Mucosa of stomach (tissue), 1 donor: ENCODE results near the gene TMEM119.

Experiments
- H3K27me3 ChIP-seq: one replicate; pipeline ENCODE4 v1.7.0; 2013; ENCODE audit warnings: mild to moderate bottlenecking, low read length; ENCODE audit not compliant: control insufficient read depth, insufficient read depth
- H3K36me3 ChIP-seq: one replicate; pipeline ENCODE4 v1.7.0; 2013; ENCODE audit warnings: low read length; ENCODE audit not compliant: control insufficient read depth, insufficient read depth
- H3K4me1 ChIP-seq: one replicate; pipeline ENCODE4 v1.7.0; 2013; ENCODE audit warnings: mild to moderate bottlenecking, low read length; ENCODE audit not compliant: control insufficient read depth, insufficient read depth
- H3K4me3 ChIP-seq: one replicate; pipeline ENCODE4 v1.7.0; 2013; ENCODE audit warnings: low read length
- H3K9ac ChIP-seq: one replicate; pipeline ENCODE4 v1.7.0; 2013; ENCODE audit warnings: mild to moderate bottlenecking, low read length, moderate library complexity
- H3K9me3 ChIP-seq: one replicate; pipeline ENCODE4 v1.7.0; 2013; ENCODE audit warnings: mild to moderate bottlenecking, low read length, moderate library complexity; ENCODE audit not compliant: control insufficient read depth
- donor health status: Pancreatic carcinoma.

The TMEM119 gene

GRCh38 chr12:108589840-108590229 is 8.0 kb downstream of the TMEM119 start:
- H3K4me1 ChIP-seq = peaks cover 4% of the 10 kb centered on the region
- no peaks in the 10 kb centered on the region for H3K27me3 ChIP-seq
- H3K9me3 ChIP-seq = no peaks in the 10 kb centered on the region
- no peak overlapping the region for H3K9ac ChIP-seq
- no peaks in the 10 kb centered on the region for H3K36me3 ChIP-seq
- H3K4me3 ChIP-seq = no peak overlapping the region

GRCh38 chr12:108589028-108589839 is 8.7 kb downstream of the TMEM119 start:
- Histone ChIP-seq H3K36me3 (no peaks in the 10 kb centered on the region), H3K4me3 (no peak overlapping the region), H3K9ac (no peak overlapping the region), H3K4me1 (peaks cover 4% of the 10 kb centered on the region), H3K9me3 (no peaks in the 10 kb centered on the region), H3K27me3 (no peaks in the 10 kb centered on the region)

GRCh38 chr12:108587826-108588225 is 10.1 kb downstream of the TMEM119 start:
- Histone ChIP-seq H3K36me3 (no peaks in the 10 kb centered on the region), H3K27me3 (no peaks in the 10 kb centered on the region), H3K9ac (no peak overlapping the region), H3K9me3 (no peaks in the 10 kb centered on the region), H3K4me3 (no peak overlapping the region), H3K4me1 (peaks cover 4% of the 10 kb centered on the region)

- Histone ChIP-seq H3K9me3 (no peaks in the 10 kb centered on the region), H3K4me1 (peaks cover 4% of the 10 kb centered on the region), H3K27me3 (no peaks in the 10 kb centered on the region), H3K36me3 (no peaks in the 10 kb centered on the region), H3K4me3 (no peak overlapping the region), H3K9ac (no peak overlapping the region)
These were observed 11.6 kb downstream of the TMEM119 start for GRCh38 chr12:108586306-108586705.

GRCh38 chr12:108585864-108586263 is 12.0 kb downstream of the TMEM119 start:
- Histone ChIP-seq H3K27me3 (no peaks in the 10 kb centered on the region), H3K36me3 (no peaks in the 10 kb centered on the region), H3K9ac (no peak overlapping the region), H3K9me3 (no peaks in the 10 kb centered on the region), H3K4me3 (no peak overlapping the region), H3K4me1 (peaks cover 4% of the 10 kb centered on the region)

- H3K36me3 ChIP-seq = no peaks in the 10 kb centered on the region
- no peak overlapping the region for H3K4me3 ChIP-seq
- H3K9me3 ChIP-seq = no peaks in the 10 kb centered on the region
- no peak overlapping the region for H3K9ac ChIP-seq
- peaks cover 4% of the 10 kb centered on the region for H3K4me1 ChIP-seq
- H3K27me3 ChIP-seq = no peaks in the 10 kb centered on the region
These were observed 13.3 kb downstream of the TMEM119 start for GRCh38 chr12:108584456-108585065.

GRCh38 chr12:108583991-108584390 is 13.9 kb downstream of the TMEM119 start:
- H3K4me1 ChIP-seq = peaks cover 4% of the 10 kb centered on the region
- H3K9me3 ChIP-seq = no peaks in the 10 kb centered on the region
- no peaks in the 10 kb centered on the region for H3K27me3 ChIP-seq
- no peak overlapping the region for H3K9ac ChIP-seq
- H3K36me3 ChIP-seq = no peaks in the 10 kb centered on the region
- H3K4me3 ChIP-seq = no peak overlapping the region

GRCh38 chr12:108582978-108583770 is 14.7 kb downstream of the TMEM119 start:
- no peak overlapping the region for H3K4me3 ChIP-seq
- no peak overlapping the region for H3K9ac ChIP-seq
- H3K4me1 ChIP-seq = peaks cover 2% of the 10 kb centered on the region
- H3K27me3 ChIP-seq = no peaks in the 10 kb centered on the region
- no peaks in the 10 kb centered on the region for H3K36me3 ChIP-seq
- H3K9me3 ChIP-seq = no peaks in the 10 kb centered on the region

GRCh38 chr12:108582509-108582908 is 15.4 kb downstream of the TMEM119 start:
- Histone ChIP-seq H3K4me3 (no peak overlapping the region), H3K36me3 (no peaks in the 10 kb centered on the region), H3K4me1 (no peaks in the 10 kb centered on the region), H3K9ac (no peak overlapping the region), H3K27me3 (no peaks in the 10 kb centered on the region), H3K9me3 (no peaks in the 10 kb centered on the region)

GRCh38 chr12:108581311-108582227 is 16.3 kb downstream of the TMEM119 start:
- no peak overlapping the region for H3K4me3 ChIP-seq
- no peaks in the 10 kb centered on the region for H3K9me3 ChIP-seq
- H3K36me3 ChIP-seq = no peaks in the 10 kb centered on the region
- H3K9ac ChIP-seq = no peak overlapping the region
- H3K27me3 ChIP-seq = no peaks in the 10 kb centered on the region
- H3K4me1 ChIP-seq = no peaks in the 10 kb centered on the region

- no peaks in the 10 kb centered on the region for H3K4me1 ChIP-seq
- no peak overlapping the region for H3K4me3 ChIP-seq
- no peak overlapping the region for H3K9ac ChIP-seq
- H3K36me3 ChIP-seq = no peaks in the 10 kb centered on the region
- H3K9me3 ChIP-seq = no peaks in the 10 kb centered on the region
- no peaks in the 10 kb centered on the region for H3K27me3 ChIP-seq
These were observed 17.4 kb downstream of the TMEM119 start for GRCh38 chr12:108580531-108580930.
